H9 (cell line): ENCODE data around the gene TUBGCP6. TPM values are rescaled to one million over a fixed set of nuclear protein-coding genes. Genes with fewer than 3 reads are reported as not detected.

Source experiments
- DNase-seq: peaks from one replicate; pipeline ENCODE4 v3.0.0-alpha.2; 2017
- H2AFZ ChIP-seq: one replicate; pipeline ENCODE4 v1.6.1; 2013; ENCODE audit warnings: mild to moderate bottlenecking, low read length, control low read depth, moderate library complexity
- H2AK5ac ChIP-seq: 2 replicates; pipeline ENCODE4 v1.6.1; 2013; ENCODE audit warnings: low read length, control low read depth, mixed read lengths; ENCODE audit not compliant: insufficient read length
- H2BK120ac ChIP-seq: one replicate; pipeline ENCODE4 v1.6.1; 2013; ENCODE audit warnings: low read depth, mild to moderate bottlenecking, low read length, control low read depth, inconsistent platforms; ENCODE audit not compliant: poor library complexity, severe bottlenecking
- H2BK12ac ChIP-seq: 2 replicates; pipeline ENCODE4 v1.6.1; 2013; ENCODE audit warnings: low read length, control low read depth, mixed read lengths, low read depth; ENCODE audit not compliant: insufficient read length
- H2BK15ac ChIP-seq: 2 replicates; pipeline ENCODE4 v1.6.1; 2013; ENCODE audit warnings: low read depth, low read length, control low read depth
- H2BK20ac ChIP-seq: one replicate; pipeline ENCODE4 v1.6.1; 2013; ENCODE audit warnings: low read depth, mild to moderate bottlenecking, low read length, control low read depth, inconsistent platforms; ENCODE audit not compliant: poor library complexity, severe bottlenecking
- H2BK5ac ChIP-seq: 2 replicates; pipeline ENCODE4 v1.6.1; 2013; ENCODE audit warnings: low read length, control low read depth, mixed read lengths; ENCODE audit not compliant: insufficient read length
- H3K14ac ChIP-seq: 2 replicates; pipeline ENCODE4 v1.6.1; 2013; ENCODE audit warnings: low read length, control low read depth; ENCODE audit not compliant: insufficient read depth
- H3K18ac ChIP-seq: 2 replicates; pipeline ENCODE4 v1.6.1; 2013; ENCODE audit warnings: low read depth, mild to moderate bottlenecking, mixed read lengths, low read length, control low read depth; ENCODE audit not compliant: insufficient read length
- H3K23ac ChIP-seq: 2 replicates; pipeline ENCODE4 v1.6.1; 2013; ENCODE audit warnings: low read length, control low read depth, mixed read lengths, low read depth; ENCODE audit not compliant: insufficient read length
- H3K23me2 ChIP-seq: 2 replicates; pipeline ENCODE4 v1.6.1; 2013; ENCODE audit warnings: low read depth, mild to moderate bottlenecking, mixed read lengths, low read length, control low read depth; ENCODE audit not compliant: insufficient read length, poor library complexity, severe bottlenecking
- H3K27ac ChIP-seq: 2 replicates; pipeline ENCODE4 v1.5.1; 2013; ENCODE audit warnings: low read length, control low read depth, mixed read lengths, low read depth; ENCODE audit not compliant: insufficient read length
- H3K27me3 ChIP-seq: 2 replicates; pipeline ENCODE4 v1.6.1; 2013; ENCODE audit warnings: low read length, control low read depth, inconsistent platforms; ENCODE audit not compliant: insufficient read depth
- H3K4ac ChIP-seq: 2 replicates; pipeline ENCODE4 v1.6.1; 2013; ENCODE audit warnings: low read depth, mild to moderate bottlenecking, control low read depth, inconsistent platforms, low read length, moderate library complexity
- H3K4me1 ChIP-seq: 2 replicates; pipeline ENCODE4 v1.6.1; 2013; ENCODE audit warnings: low read length, control low read depth, inconsistent platforms; ENCODE audit not compliant: insufficient read depth
- H3K4me2 ChIP-seq: 2 replicates; pipeline ENCODE4 v1.6.1; 2013; ENCODE audit warnings: low read length, control low read depth, mixed read lengths; ENCODE audit not compliant: insufficient read length, insufficient read depth
- H3K56ac ChIP-seq: 2 replicates; pipeline ENCODE4 v1.6.1; 2013; ENCODE audit warnings: low read depth, mild to moderate bottlenecking, mixed read lengths, low read length, control low read depth; ENCODE audit not compliant: insufficient read length
- H3K79me1 ChIP-seq: 2 replicates; pipeline ENCODE4 v1.6.1; 2013; ENCODE audit warnings: low read depth, mild to moderate bottlenecking, moderate library complexity, low read length, control low read depth, inconsistent platforms; ENCODE audit not compliant: insufficient read depth, poor library complexity, severe bottlenecking
- H3K79me2 ChIP-seq: 2 replicates; pipeline ENCODE4 v1.6.1; 2013; ENCODE audit warnings: low read length, control low read depth, inconsistent platforms; ENCODE audit not compliant: insufficient read depth
- H3K9ac ChIP-seq: 2 replicates; pipeline ENCODE4 v1.6.1; 2013; ENCODE audit warnings: low read length, control low read depth, mixed read lengths; ENCODE audit not compliant: insufficient read length; ENCODE audit errors: extremely low read depth
- H3K9me3 ChIP-seq: one replicate; pipeline ENCODE4 v1.6.1; 2013; ENCODE audit warnings: low read depth, low read length, inconsistent platforms; ENCODE audit not compliant: control insufficient read depth
- H3T11ph ChIP-seq: one replicate; pipeline ENCODE4 v1.6.1; 2013; ENCODE audit warnings: mild to moderate bottlenecking, low read length, control low read depth, inconsistent platforms
- H4K20me1 ChIP-seq: one replicate; pipeline ENCODE4 v1.6.1; 2013; ENCODE audit not compliant: control insufficient read depth, insufficient read length, insufficient read depth
- H4K5ac ChIP-seq: 2 replicates; pipeline ENCODE4 v1.6.1; 2013; ENCODE audit warnings: low read depth, mild to moderate bottlenecking, mixed read lengths, low read length, control low read depth; ENCODE audit not compliant: insufficient read length
- H4K8ac ChIP-seq: replicated peaks from 2 replicates; pipeline ENCODE4 v1.6.1; 2013; ENCODE audit warnings: low read length, control low read depth, mixed read lengths, low read depth; ENCODE audit not compliant: insufficient read length
- H4K91ac ChIP-seq: 2 replicates; pipeline ENCODE4 v1.6.1; 2013; ENCODE audit warnings: low read depth, mild to moderate bottlenecking, moderate library complexity, mixed read lengths, low read length, control low read depth; ENCODE audit not compliant: insufficient read length
- H3K27ac Mint-ChIP-seq, 3 experiments: 2 replicates in 2 of 3; 3 replicates in 1 of 3; pipeline ENCODE4 v1.8.0; 2020 to 2021; ENCODE audit warnings: mixed read lengths in 3 of 3, mild to moderate bottlenecking in 1 of 3, moderate library complexity in 1 of 3
- H3K27me3 Mint-ChIP-seq: 2 replicates; pipeline ENCODE4 v1.8.0; 2021; ENCODE audit warnings: low read depth, mild to moderate bottlenecking, moderate library complexity, mixed read lengths
- H3K36me3 Mint-ChIP-seq, 3 experiments: 2 replicates in 2 of 3; 3 replicates in 1 of 3; pipeline ENCODE4 v1.8.0; 2020 to 2021; ENCODE audit warnings: low read depth in 3 of 3, mixed read lengths in 3 of 3; ENCODE audit not compliant: insufficient read depth in 1 of 3
- H3K4me1 Mint-ChIP-seq, 2 experiments: 2 replicates each; pipeline ENCODE4 v1.8.0; 2020; ENCODE audit warnings: mixed read lengths in 2 of 2
- H3K4me3 Mint-ChIP-seq, 2 experiments: 2 replicates in 1 of 2; 3 replicates in 1 of 2; pipeline ENCODE4 v1.8.0; 2020 to 2021; ENCODE audit warnings: mild to moderate bottlenecking in 2 of 2, mixed read lengths in 2 of 2, moderate library complexity in 1 of 2
- H3K9me3 Mint-ChIP-seq, 2 experiments: 2 replicates in 1 of 2; 3 replicates in 1 of 2; pipeline ENCODE4 v1.8.0; 2020; ENCODE audit warnings: mild to moderate bottlenecking in 2 of 2, mixed read lengths in 2 of 2, moderate library complexity in 1 of 2
- CTCF ChIP-seq: fragments of 200-600 bp; sonication (generic); conservative IDR thresholded peaks from 3 replicates; pipeline ENCODE4 v1.8.0; 2021; ENCODE audit warnings: antibody characterized with exemption, mild to moderate bottlenecking
- WGBS: extraction: QIAGEN DNeasy Blood & Tissue Kit; methylation state at CpG from one replicate; pipeline ENCODE4 v1.1.7; 2013; ENCODE audit warnings: missing lambda C conversion rate, low lambda C conversion rate, mixed read lengths; ENCODE audit not compliant: insufficient read length; ENCODE audit errors: extremely low coverage; 5-methylcytosine and 5-hydroxymethylcytosine counted together
- total RNA-seq: library from RNA; stranded (reverse); gene quantifications from 2 replicates; pipeline ENCODE4 v1.2.1, GENCODE V29; 2021

TUBGCP6 gene
- total RNA-seq, 1 experiment from 2014 or later = 29.0 TPM

GRCh38 chr22:50276143-50276542 is 31.3 kb upstream of the TUBGCP6 start:
- H3T11ph ChIP-seq = no peak overlapping the region
- DNase-seq = peak; percentile 54
- no peak overlapping the region for H3K27ac ChIP-seq
- Mint-ChIP-seq H3K4me3 (no peak overlapping the region), H3K36me3 (peaks cover 37 to 62% (median 56%) of the 10 kb centered on the region in 3 experiments), H3K9me3 (peaks cover 8 to 13% of the 10 kb centered on the region in 2 experiments), H3K27ac (no peak overlapping the region), H3K4me1 (peaks cover 2 to 7% of the 10 kb centered on the region in 2 experiments; a peak in 1 of 4 replicates), H3K27me3 (peaks cover 12% of the 10 kb centered on the region)
- no peak overlapping the region for H3K23ac ChIP-seq
- H3K14ac ChIP-seq = no peak overlapping the region; the same call in 1 of the 2 replicates
- no peak overlapping the region for H4K5ac ChIP-seq
- H3K4me1 ChIP-seq = no peaks in the 10 kb centered on the region
- H2BK120ac ChIP-seq = no peak overlapping the region
- H2BK15ac ChIP-seq = no peak overlapping the region
- no peaks in the 10 kb centered on the region for H3K79me1 ChIP-seq
- peak; percentile 67 for TF ChIP-seq CTCF
- no peak overlapping the region for H2BK5ac ChIP-seq
- no peak overlapping the region for H4K8ac ChIP-seq
- no peak overlapping the region for H2BK12ac ChIP-seq
- no peak overlapping the region for H3K4ac ChIP-seq
- H3K9ac ChIP-seq = no peak overlapping the region
- H3K27me3 ChIP-seq = no peaks in the 10 kb centered on the region; the same call in 1 of the 2 replicates
- H3K9me3 ChIP-seq = no peaks in the 10 kb centered on the region
- peaks cover 2% of the 10 kb centered on the region for H3K23me2 ChIP-seq
- no CpG with 5 or more reads among the region's 25 CpGs for WGBS
- no peaks in the 10 kb centered on the region for H3K79me2 ChIP-seq
- no peak overlapping the region for H2AK5ac ChIP-seq
- no peak overlapping the region for H4K91ac ChIP-seq
- H3K18ac ChIP-seq = no peak overlapping the region
- no peak overlapping the region for H3K56ac ChIP-seq
- H2BK20ac ChIP-seq = no peak overlapping the region
- no peaks in the 10 kb centered on the region for H4K20me1 ChIP-seq
- H2AFZ ChIP-seq = no peak overlapping the region
- H3K4me2 ChIP-seq = no peak overlapping the region
